Sigmoid colon (tissue), 7 donors: ENCODE results near the gene C13orf46. TPM values are rescaled to one million over a fixed set of nuclear protein-coding genes. Genes with fewer than 3 reads are reported as not detected.

Experiments
- DNase-seq: peaks from one replicate; pipeline ENCODE4 v3.0.0-alpha.2; 2019
- H3K27ac ChIP-seq, 4 donors: fragments of 200-600 bp; sonication (generic); one replicate each; pipeline ENCODE4 v1.5.1; 2016 to 2019; ENCODE audit warnings: mild to moderate bottlenecking in 1 of 4
- H3K27me3 ChIP-seq, 3 donors: fragments of 200-600 bp; sonication (generic); one replicate each; pipeline ENCODE4 v1.5.1; 2019; ENCODE audit warnings: mild to moderate bottlenecking in 1 of 3
- H3K36me3 ChIP-seq, 4 donors: fragments of 200-600 bp; sonication (generic); one replicate each; pipeline ENCODE4 v1.5.1; 2016 to 2019
- H3K4me1 ChIP-seq, 4 donors: fragments of 200-600 bp; sonication (generic); one replicate each; pipeline ENCODE4 v1.5.1; 2017 to 2019
- H3K4me3 ChIP-seq, 4 donors: fragments of 200-600 bp; sonication (generic); one replicate each; pipeline ENCODE4 v1.5.1; 2017 to 2019; ENCODE audit warnings: mild to moderate bottlenecking in 2 of 4, moderate library complexity in 1 of 4
- H3K9me3 ChIP-seq, 4 donors: fragments of 200-600 bp in 3 of 4; sonication (generic) in 3 of 4; one replicate each; pipeline versions ENCODE4 v1.5.1 to v1.6.1; 2013 to 2019
- CTCF ChIP-seq, 4 experiments: fragments of 450-650 bp in 3 of 4; fragments of 200-600 bp in 1 of 4; IDR thresholded peaks; one replicate each; pipeline ENCODE4 v1.5.1; 2016 to 2019; ENCODE audit warnings: antibody characterized with exemption in 4 of 4, mild to moderate bottlenecking in 3 of 4, moderate library complexity in 2 of 4
- EP300 ChIP-seq, 4 donors: sonication (generic); formaldehyde crosslinking; IDR thresholded peaks; one replicate each; pipeline ENCODE4 v1.6.1; 2017; ENCODE audit warnings: antibody characterized with exemption in 4 of 4
- POLR2A ChIP-seq, 2 donors: fragments of 450-650 bp; IDR thresholded peaks; one replicate each; pipeline ENCODE4 v1.6.1; 2016; ENCODE audit warnings: antibody characterized with exemption in 2 of 2, mild to moderate bottlenecking in 2 of 2, moderate library complexity in 2 of 2
- POLR2AphosphoS5 ChIP-seq, 4 donors: sonication (generic); formaldehyde crosslinking; IDR thresholded peaks; one replicate each; pipeline ENCODE4 v1.6.1; 2017; ENCODE audit warnings: antibody characterized with exemption in 4 of 4
- WGBS, 2 donors: extraction: QIAGEN DNeasy Blood & Tissue Kit; methylation state at CpG; one replicate each; pipeline ENCODE4 v1.1.7; 2013; 5-methylcytosine and 5-hydroxymethylcytosine counted together
- intact Hi-C: fragments of 100-400 bp; cut with DNase I; formaldehyde crosslinking; loops from one replicate; pipeline ENCODE4 v1.15.1; 2023
- polyA plus RNA-seq, 3 donors: library from polyadenylated mRNA; stranded (reverse); fragments of 200-250 nt; gene quantifications; one replicate each; pipeline ENCODE4 v1.2.3, GENCODE V29; 2013
- total RNA-seq, 4 donors: library from RNA; depleted of rRNA; stranded (reverse); fragments of >200 nt; gene quantifications; one replicate each; pipeline ENCODE4 v1.1.0, GENCODE V29; 2016
- donor health status: healthy with polysubstance abuse.
- donor health status: Bipolar disorder and iron deficiency.
- donor health status: healthy.

The C13orf46 gene
- total and polyA plus RNA-seq, 7 donors = 0.23 to 11.9 (median 0.81) TPM; not detected in 2

- peaks cover 0 to 16% (median 0%) of the 10 kb centered on the region in 3 donors for H3K27me3 ChIP-seq
- H3K9me3 ChIP-seq = peaks cover 3 to 4% (median 4%) of the 10 kb centered on the region in 4 donors
- intact Hi-C loops = no loop called here
- no peak for DNase-seq
- no peak overlapping the region for H3K27ac ChIP-seq
- TF ChIP-seq POLR2AphosphoS5 (IDR thresholded peaks at IDR 0.05) (no peak), CTCF (IDR thresholded peaks at IDR 0.05) (no peak), EP300 (IDR thresholded peaks at IDR 0.05) (no peak), POLR2A (IDR thresholded peaks at IDR 0.05) (no peak)
- H3K4me1 ChIP-seq = no peaks in the 10 kb centered on the region
- H3K36me3 ChIP-seq = no peaks in the 10 kb centered on the region
- WGBS, 2 donors = 85 to 93% methylated on average over 13 of the region's 13 CpGs
- H3K4me3 ChIP-seq = no peak overlapping the region
Measured at GRCh38 chr13:113920606-113921286, 53.1 kb downstream of the C13orf46 start.

GRCh38 chr13:113919761-113920559 is 53.9 kb downstream of the C13orf46 start:
- intact Hi-C loops = no loop called here
- H3K9me3 ChIP-seq = peaks cover 3 to 4% (median 4%) of the 10 kb centered on the region in 4 donors
- H3K27me3 ChIP-seq = peaks cover 0 to 17% (median 0%) of the 10 kb centered on the region in 3 donors
- H3K36me3 ChIP-seq = no peaks in the 10 kb centered on the region
- DNase-seq = no peak
- H3K27ac ChIP-seq = no peak overlapping the region
- no peak overlapping the region for H3K4me3 ChIP-seq
- TF ChIP-seq CTCF (IDR thresholded peaks at IDR 0.05) = no peak
- no peak for TF ChIP-seq POLR2AphosphoS5 (IDR thresholded peaks at IDR 0.05)
- no peak for TF ChIP-seq POLR2A (IDR thresholded peaks at IDR 0.05)
- no peak for TF ChIP-seq EP300 (IDR thresholded peaks at IDR 0.05)
- H3K4me1 ChIP-seq = peaks cover 0 to 7% (median 6%) of the 10 kb centered on the region in 4 donors
- WGBS, 2 donors = 85 to 91% methylated on average over 9 of the region's 9 CpGs

GRCh38 chr13:113918981-113919701 is 54.7 kb downstream of the C13orf46 start:
- H3K27me3 ChIP-seq = peaks cover 0 to 21% (median 3%) of the 10 kb centered on the region in 3 donors
- peak overlapping the region in 1 of 4 donors; percentile 5 for H3K27ac ChIP-seq
- no peak for TF ChIP-seq POLR2AphosphoS5 (IDR thresholded peaks at IDR 0.05)
- TF ChIP-seq POLR2A (IDR thresholded peaks at IDR 0.05) = no peak
- no peak for TF ChIP-seq EP300 (IDR thresholded peaks at IDR 0.05)
- no peak for TF ChIP-seq CTCF (IDR thresholded peaks at IDR 0.05)
- H3K4me3 ChIP-seq = no peak overlapping the region
- H3K9me3 ChIP-seq = peaks cover 3 to 4% (median 4%) of the 10 kb centered on the region in 4 donors
- WGBS, 2 donors = 89 to 92% methylated on average over 23 of the region's 23 CpGs
- no peak for DNase-seq
- H3K36me3 ChIP-seq = no peaks in the 10 kb centered on the region
- intact Hi-C loops = no loop called here
- peaks cover 0 to 9% (median 7%) of the 10 kb centered on the region in 4 donors for H3K4me1 ChIP-seq

- H3K27ac ChIP-seq = no peak overlapping the region
- intact Hi-C loops = no loop called here
- DNase-seq = no peak
Measured at GRCh38 chr13:113918580-113918979, 55.3 kb downstream of the C13orf46 start.

More at GRCh38 chr13:113918580-113918979, 55.3 kb downstream of the C13orf46 start:
- Histone ChIP-seq H3K27me3 (peaks cover 0 to 21% (median 3%) of the 10 kb centered on the region in 3 donors), H3K36me3 (no peaks in the 10 kb centered on the region), H3K9me3 (peaks cover 3 to 4% (median 4%) of the 10 kb centered on the region in 4 donors), H3K4me3 (no peak overlapping the region), H3K4me1 (peaks cover 0 to 9% (median 7%) of the 10 kb centered on the region in 4 donors)
- WGBS, 2 donors = 94 to 96% methylated on average over 10 of the region's 10 CpGs
- TF ChIP-seq POLR2AphosphoS5 (IDR thresholded peaks at IDR 0.05) (no peak), EP300 (IDR thresholded peaks at IDR 0.05) (no peak), CTCF (IDR thresholded peaks at IDR 0.05) (no peak), POLR2A (IDR thresholded peaks at IDR 0.05) (no peak)
